ENCODE results near the gene SLC17A5.

GRCh38 chr6:73680289-73680918, 26.6 kb upstream of the SLC17A5 start:
- TF ChIP-seq, protein P1, sequence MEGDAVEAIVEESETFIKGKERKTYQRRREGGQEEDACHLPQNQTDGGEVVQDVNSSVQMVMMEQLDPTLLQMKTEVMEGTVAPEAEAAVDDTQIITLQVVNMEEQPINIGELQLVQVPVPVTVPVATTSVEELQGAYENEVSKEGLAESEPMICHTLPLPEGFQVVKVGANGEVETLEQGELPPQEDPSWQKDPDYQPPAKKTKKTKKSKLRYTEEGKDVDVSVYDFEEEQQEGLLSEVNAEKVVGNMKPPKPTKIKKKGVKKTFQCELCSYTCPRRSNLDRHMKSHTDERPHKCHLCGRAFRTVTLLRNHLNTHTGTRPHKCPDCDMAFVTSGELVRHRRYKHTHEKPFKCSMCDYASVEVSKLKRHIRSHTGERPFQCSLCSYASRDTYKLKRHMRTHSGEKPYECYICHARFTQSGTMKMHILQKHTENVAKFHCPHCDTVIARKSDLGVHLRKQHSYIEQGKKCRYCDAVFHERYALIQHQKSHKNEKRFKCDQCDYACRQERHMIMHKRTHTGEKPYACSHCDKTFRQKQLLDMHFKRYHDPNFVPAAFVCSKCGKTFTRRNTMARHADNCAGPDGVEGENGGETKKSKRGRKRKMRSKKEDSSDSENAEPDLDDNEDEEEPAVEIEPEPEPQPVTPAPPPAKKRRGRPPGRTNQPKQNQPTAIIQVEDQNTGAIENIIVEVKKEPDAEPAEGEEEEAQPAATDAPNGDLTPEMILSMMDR (IDR thresholded peaks at IDR 0.05), result no peak
- no peak for TF ChIP-seq POLR2A (IDR thresholded peaks at IDR 0.05)
